K562 (cell line): ENCODE data around the gene PFN3. TPM values are rescaled to one million over a fixed set of nuclear protein-coding genes. Genes with fewer than 3 reads are reported as not detected.

ENCODE experiments used
- BRCA1 ChIP-seq, 2 experiments: fragments of 450-650 bp in 1 of 2; sonication (generic) in 1 of 2; formaldehyde crosslinking in 1 of 2; IDR thresholded peaks; 2 replicates each; pipeline versions ENCODE4 v1.5.0 to v1.6.1; 2017 to 2020; ENCODE audit warnings: mild to moderate bottlenecking in 1 of 2, missing genetic modification reagents in 1 of 2
- COPS2 ChIP-seq: fragments of 450-650 bp; conservative IDR thresholded peaks from 2 replicates; pipeline ENCODE4 v1.6.1; 2016; ENCODE audit warnings: mild to moderate bottlenecking, moderate library complexity
- CTBP1 ChIP-seq: fragments of 450-650 bp; IDR thresholded peaks from 2 replicates; pipeline ENCODE4 v1.6.1; 2016; ENCODE audit warnings: borderline replicate concordance
- GTF2F1 ChIP-seq: IDR thresholded peaks from 2 replicates; pipeline ENCODE4 v1.6.1; 2011; ENCODE audit warnings: low read depth, low read length, improper control_type of control experiment
- HNRNPUL1 ChIP-seq: fragments of 200-400 bp; formaldehyde crosslinking; IDR thresholded peaks from 2 replicates; pipeline ENCODE4 v1.6.1; 2017; ENCODE audit warnings: low read length
- MYBL2 ChIP-seq, 2 experiments: fragments of 450-650 bp in 1 of 2; sonication (generic) in 1 of 2; formaldehyde crosslinking in 1 of 2; IDR thresholded peaks; 2 replicates each; pipeline versions ENCODE4 v1.6.1 to v1.8.1; 2017 to 2022; ENCODE audit warnings: borderline replicate concordance in 1 of 2, inconsistent platforms in 1 of 2, low read depth in 1 of 2, mild to moderate bottlenecking in 1 of 2, missing genetic modification reagents in 1 of 2, moderate library complexity in 1 of 2
- MYNN ChIP-seq, 2 experiments: sonication (generic); formaldehyde crosslinking in 1 of 2; IDR thresholded peaks; 2 replicates each; pipeline versions ENCODE4 v1.5.0 to v1.6.1; 2016 to 2020; ENCODE audit warnings: antibody characterized with exemption in 1 of 2, missing genetic modification reagents in 1 of 2
- NR2C1 ChIP-seq, 2 experiments: fragments of 450-650 bp; IDR thresholded peaks; 2 replicates each; pipeline ENCODE4 v1.6.1; 2017; ENCODE audit warnings: mild to moderate bottlenecking in 2 of 2, antibody characterized with exemption in 1 of 2, inconsistent platforms in 1 of 2, missing compliant biosample characterization in 1 of 2, missing genetic modification characterization in 1 of 2
- POLR2B ChIP-seq: fragments of 450-650 bp; IDR thresholded peaks from 2 replicates; pipeline ENCODE4 v1.6.1; 2018; ENCODE audit warnings: low read depth; ENCODE audit not compliant: partially characterized antibody
- polyA plus RNA-seq, 8 experiments: library from polyadenylated mRNA; depleted of rRNA in 4 of 8; stranded (reverse) in 5 of 8; unstranded in 3 of 8; fragments of >200 nt; fragmentation: Nextera tagmentation in 2 of 8; fragmentation: Illumina TruSeq in 1 of 8; extraction: Ambion mirVana in 2 of 8; extraction: Trizol in 1 of 8; gene quantifications; 2 replicates each; pipeline versions ENCODE4 v1.2.1 to v1.2.3, GENCODE V29; 2011 to 2014; ENCODE audit warnings: inconsistent platforms in 1 of 8, missing spikeins in 1 of 8
- total RNA-seq, 7 experiments: library from RNA; depleted of rRNA in 6 of 7; stranded (reverse); fragments of >200 nt in 6 of 7; fragmentation: Illumina TruSeq in 2 of 7; extraction: Trizol in 2 of 7; gene quantifications; 2 replicates each; pipeline versions ENCODE4 v1.2.1 to v1.2.3, GENCODE V29; 2011 to 2021; ENCODE audit warnings: low replicate concordance in 1 of 7
- TF ChIP-seq, protein P1 (sequence below): fragments of 250-450 bp; sonication (Bioruptor Pico); IDR thresholded peaks from 2 replicates; pipeline ENCODE4 v1.5.0; 2021; ENCODE audit warnings: mild to moderate bottlenecking, borderline replicate concordance
- TF ChIP-seq, protein P2 (sequence below): fragments of 450-650 bp; formaldehyde crosslinking; IDR thresholded peaks from 2 replicates; pipeline ENCODE4 v1.4.0; 2020; ENCODE audit warnings: mild to moderate bottlenecking, moderate library complexity
- TF ChIP-seq, protein P3 (sequence below): sonication (generic); formaldehyde crosslinking; IDR thresholded peaks from 2 replicates; pipeline ENCODE4 v1.8.0; 2022; ENCODE audit warnings: mild to moderate bottlenecking, missing genetic modification reagents
- TF ChIP-seq, protein P4 (sequence below): fragments of 250-450 bp; sonication (Bioruptor Pico); IDR thresholded peaks from 2 replicates; pipeline ENCODE4 v1.8.0; 2021; ENCODE audit warnings: mild to moderate bottlenecking, moderate library complexity
- TF ChIP-seq, protein P5 (sequence below): sonication (generic); formaldehyde crosslinking; IDR thresholded peaks from 2 replicates; pipeline ENCODE4 v1.8.0; 2023; ENCODE audit warnings: mild to moderate bottlenecking, missing genetic modification reagents
- TF ChIP-seq, protein P6 (sequence below): sonication (generic); formaldehyde crosslinking; IDR thresholded peaks from 2 replicates; pipeline ENCODE4 v1.8.1; 2023; ENCODE audit warnings: mild to moderate bottlenecking, missing genetic modification reagents

The PFN3 gene
- total and polyA plus RNA-seq, 9 of the 15 experiments (the other 6 are each of a cell fraction or from before 2014, with no cell fraction given), result not detected

DNA sequence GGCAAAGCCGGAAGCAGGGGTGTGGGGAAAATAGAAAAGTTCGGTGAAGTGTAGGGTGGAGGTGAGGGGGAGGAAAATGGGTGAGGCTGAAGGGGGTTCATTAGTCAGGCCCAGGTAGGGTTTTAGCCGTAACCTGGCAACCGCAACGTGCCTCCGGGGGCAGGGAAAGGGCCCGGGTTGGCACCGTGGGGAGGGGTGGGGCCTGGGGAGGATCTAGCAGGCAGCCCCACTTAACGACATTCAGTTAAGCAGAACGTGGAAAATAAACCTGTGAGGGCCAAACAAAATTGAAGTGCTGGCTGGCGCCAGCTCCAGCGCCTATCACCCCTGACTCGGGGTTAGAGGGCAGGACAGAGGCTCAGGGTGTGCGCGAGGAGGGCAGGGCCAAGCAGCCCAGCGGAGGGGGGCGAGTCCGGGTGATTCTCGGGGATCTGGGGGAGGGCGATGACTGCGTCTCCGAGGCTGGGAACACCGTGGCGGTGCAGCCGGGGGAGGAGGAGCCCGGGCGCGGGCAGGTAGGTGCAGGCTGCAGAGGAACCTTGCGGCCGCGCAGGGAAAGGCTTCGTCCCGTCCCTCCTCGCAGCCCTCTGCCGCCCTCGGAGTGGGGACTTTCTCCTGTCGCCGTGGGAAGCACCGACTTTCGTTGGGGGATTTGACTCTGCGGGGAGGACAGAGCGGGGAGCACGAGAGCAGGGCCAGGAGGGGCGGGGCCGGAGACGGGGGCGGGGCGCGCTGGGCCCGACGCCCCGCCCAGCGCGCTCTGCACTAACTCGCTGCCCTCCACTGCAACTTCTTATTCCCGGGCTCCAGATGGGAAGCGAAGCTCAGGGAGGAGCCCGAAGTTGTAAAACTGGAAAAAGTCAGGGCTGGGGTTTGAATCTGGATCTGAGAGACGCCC, 37.6 kb downstream of the PFN3 start (continued):
- TF ChIP-seq, protein P1, sequence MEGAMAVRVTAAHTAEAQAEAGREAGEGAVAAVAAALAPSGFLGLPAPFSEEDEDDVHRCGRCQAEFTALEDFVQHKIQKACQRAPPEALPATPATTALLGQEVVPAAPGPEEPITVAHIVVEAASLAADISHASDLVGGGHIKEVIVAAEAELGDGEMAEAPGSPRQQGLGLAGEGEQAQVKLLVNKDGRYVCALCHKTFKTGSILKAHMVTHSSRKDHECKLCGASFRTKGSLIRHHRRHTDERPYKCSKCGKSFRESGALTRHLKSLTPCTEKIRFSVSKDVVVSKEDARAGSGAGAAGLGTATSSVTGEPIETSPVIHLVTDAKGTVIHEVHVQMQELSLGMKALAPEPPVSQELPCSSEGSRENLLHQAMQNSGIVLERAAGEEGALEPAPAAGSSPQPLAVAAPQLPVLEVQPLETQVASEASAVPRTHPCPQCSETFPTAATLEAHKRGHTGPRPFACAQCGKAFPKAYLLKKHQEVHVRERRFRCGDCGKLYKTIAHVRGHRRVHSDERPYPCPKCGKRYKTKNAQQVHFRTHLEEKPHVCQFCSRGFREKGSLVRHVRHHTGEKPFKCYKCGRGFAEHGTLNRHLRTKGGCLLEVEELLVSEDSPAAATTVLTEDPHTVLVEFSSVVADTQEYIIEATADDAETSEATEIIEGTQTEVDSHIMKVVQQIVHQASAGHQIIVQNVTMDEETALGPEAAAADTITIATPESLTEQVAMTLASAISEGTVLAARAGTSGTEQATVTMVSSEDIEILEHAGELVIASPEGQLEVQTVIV, result no peak
- TF ChIP-seq BRCA1 (IDR thresholded peaks at IDR 0.05) (no peak), BRCA1 (CRISPR knock-in tag; IDR thresholded peaks at IDR 0.05) (no peak), CTBP1 (peak; percentile 64), HNRNPUL1 (no peak), MYBL2 (IDR thresholded peaks at IDR 0.05; ENCODE audit: low read depth) (no peak), MYBL2 (CRISPR knock-in tag; IDR thresholded peaks at IDR 0.05; ENCODE audit: borderline replicate concordance) (no peak), NR2C1 (IDR thresholded peaks at IDR 0.05) (peak; percentile 86), NR2C1 (tag; IDR thresholded peaks at IDR 0.05) (peak; percentile 86), MYNN (IDR thresholded peaks at IDR 0.05) (no peak), MYNN (CRISPR knock-in tag; IDR thresholded peaks at IDR 0.05) (no peak), COPS2 (no peak), GTF2F1 (no peak), POLR2B (no peak)
- TF ChIP-seq, protein P2, sequence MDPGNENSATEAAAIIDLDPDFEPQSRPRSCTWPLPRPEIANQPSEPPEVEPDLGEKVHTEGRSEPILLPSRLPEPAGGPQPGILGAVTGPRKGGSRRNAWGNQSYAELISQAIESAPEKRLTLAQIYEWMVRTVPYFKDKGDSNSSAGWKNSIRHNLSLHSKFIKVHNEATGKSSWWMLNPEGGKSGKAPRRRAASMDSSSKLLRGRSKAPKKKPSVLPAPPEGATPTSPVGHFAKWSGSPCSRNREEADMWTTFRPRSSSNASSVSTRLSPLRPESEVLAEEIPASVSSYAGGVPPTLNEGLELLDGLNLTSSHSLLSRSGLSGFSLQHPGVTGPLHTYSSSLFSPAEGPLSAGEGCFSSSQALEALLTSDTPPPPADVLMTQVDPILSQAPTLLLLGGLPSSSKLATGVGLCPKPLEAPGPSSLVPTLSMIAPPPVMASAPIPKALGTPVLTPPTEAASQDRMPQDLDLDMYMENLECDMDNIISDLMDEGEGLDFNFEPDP (CRISPR knock-in tag), result no peak
- TF ChIP-seq, protein P3, sequence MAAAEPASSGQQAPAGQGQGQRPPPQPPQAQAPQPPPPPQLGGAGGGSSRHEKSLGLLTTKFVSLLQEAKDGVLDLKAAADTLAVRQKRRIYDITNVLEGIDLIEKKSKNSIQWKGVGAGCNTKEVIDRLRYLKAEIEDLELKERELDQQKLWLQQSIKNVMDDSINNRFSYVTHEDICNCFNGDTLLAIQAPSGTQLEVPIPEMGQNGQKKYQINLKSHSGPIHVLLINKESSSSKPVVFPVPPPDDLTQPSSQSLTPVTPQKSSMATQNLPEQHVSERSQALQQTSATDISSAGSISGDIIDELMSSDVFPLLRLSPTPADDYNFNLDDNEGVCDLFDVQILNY (CRISPR knock-in tag), result no peak
- TF ChIP-seq, protein P4, sequence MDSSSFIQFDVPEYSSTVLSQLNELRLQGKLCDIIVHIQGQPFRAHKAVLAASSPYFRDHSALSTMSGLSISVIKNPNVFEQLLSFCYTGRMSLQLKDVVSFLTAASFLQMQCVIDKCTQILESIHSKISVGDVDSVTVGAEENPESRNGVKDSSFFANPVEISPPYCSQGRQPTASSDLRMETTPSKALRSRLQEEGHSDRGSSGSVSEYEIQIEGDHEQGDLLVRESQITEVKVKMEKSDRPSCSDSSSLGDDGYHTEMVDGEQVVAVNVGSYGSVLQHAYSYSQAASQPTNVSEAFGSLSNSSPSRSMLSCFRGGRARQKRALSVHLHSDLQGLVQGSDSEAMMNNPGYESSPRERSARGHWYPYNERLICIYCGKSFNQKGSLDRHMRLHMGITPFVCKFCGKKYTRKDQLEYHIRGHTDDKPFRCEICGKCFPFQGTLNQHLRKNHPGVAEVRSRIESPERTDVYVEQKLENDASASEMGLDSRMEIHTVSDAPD (CRISPR knock-in tag), result no peak
- TF ChIP-seq, protein P5, sequence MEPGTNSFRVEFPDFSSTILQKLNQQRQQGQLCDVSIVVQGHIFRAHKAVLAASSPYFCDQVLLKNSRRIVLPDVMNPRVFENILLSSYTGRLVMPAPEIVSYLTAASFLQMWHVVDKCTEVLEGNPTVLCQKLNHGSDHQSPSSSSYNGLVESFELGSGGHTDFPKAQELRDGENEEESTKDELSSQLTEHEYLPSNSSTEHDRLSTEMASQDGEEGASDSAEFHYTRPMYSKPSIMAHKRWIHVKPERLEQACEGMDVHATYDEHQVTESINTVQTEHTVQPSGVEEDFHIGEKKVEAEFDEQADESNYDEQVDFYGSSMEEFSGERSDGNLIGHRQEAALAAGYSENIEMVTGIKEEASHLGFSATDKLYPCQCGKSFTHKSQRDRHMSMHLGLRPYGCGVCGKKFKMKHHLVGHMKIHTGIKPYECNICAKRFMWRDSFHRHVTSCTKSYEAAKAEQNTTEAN (CRISPR knock-in tag), result no peak
- TF ChIP-seq, protein P6, sequence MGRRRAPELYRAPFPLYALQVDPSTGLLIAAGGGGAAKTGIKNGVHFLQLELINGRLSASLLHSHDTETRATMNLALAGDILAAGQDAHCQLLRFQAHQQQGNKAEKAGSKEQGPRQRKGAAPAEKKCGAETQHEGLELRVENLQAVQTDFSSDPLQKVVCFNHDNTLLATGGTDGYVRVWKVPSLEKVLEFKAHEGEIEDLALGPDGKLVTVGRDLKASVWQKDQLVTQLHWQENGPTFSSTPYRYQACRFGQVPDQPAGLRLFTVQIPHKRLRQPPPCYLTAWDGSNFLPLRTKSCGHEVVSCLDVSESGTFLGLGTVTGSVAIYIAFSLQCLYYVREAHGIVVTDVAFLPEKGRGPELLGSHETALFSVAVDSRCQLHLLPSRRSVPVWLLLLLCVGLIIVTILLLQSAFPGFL (CRISPR knock-in tag), result no peak
